PC-3 (cell line): ENCODE results near the gene PIGQ.

Experiments used
- EZH2 ChIP-seq: fragments of 300-600 bp; sonication (generic); IDR thresholded peaks from one replicate; pipeline ENCODE4 v1.6.1; 2017; ENCODE audit warnings: antibody characterized with exemption, mild to moderate bottlenecking, low read length; ENCODE audit not compliant: unreplicated experiment
- EZH2phosphoT487 ChIP-seq: fragments of 300-600 bp; sonication (generic); IDR thresholded peaks from 2 replicates; pipeline ENCODE4 v1.6.1; 2018; ENCODE audit warnings: mild to moderate bottlenecking, antibody characterized with exemption, low read length, borderline replicate concordance
- TF ChIP-seq, protein P1 (sequence below): fragments of 300-600 bp; sonication (generic); conservative IDR thresholded peaks from 2 replicates; pipeline ENCODE4 v1.5.1; 2017; ENCODE audit warnings: antibody characterized with exemption, low read depth, mild to moderate bottlenecking, low read length

DNA sequence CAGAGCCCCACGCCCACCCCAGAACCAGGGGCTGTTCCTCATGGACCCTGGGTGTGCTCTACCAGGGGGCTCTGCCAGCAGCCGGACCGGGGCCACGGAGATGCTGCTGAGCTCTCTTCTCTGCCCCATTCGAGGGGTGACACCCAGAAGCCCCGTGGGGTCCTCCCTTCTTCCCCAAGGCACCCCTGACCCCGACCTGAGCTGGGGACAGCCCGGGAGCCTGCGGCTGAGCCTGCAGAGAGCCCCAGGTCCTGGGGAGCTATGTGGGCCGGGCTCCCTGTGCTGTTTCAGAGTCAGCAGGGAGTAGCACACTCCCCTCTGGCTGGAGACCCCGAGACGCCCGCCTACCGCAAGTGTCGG, 10.8 kb upstream of the PIGQ start:
- TF ChIP-seq, protein P1, sequence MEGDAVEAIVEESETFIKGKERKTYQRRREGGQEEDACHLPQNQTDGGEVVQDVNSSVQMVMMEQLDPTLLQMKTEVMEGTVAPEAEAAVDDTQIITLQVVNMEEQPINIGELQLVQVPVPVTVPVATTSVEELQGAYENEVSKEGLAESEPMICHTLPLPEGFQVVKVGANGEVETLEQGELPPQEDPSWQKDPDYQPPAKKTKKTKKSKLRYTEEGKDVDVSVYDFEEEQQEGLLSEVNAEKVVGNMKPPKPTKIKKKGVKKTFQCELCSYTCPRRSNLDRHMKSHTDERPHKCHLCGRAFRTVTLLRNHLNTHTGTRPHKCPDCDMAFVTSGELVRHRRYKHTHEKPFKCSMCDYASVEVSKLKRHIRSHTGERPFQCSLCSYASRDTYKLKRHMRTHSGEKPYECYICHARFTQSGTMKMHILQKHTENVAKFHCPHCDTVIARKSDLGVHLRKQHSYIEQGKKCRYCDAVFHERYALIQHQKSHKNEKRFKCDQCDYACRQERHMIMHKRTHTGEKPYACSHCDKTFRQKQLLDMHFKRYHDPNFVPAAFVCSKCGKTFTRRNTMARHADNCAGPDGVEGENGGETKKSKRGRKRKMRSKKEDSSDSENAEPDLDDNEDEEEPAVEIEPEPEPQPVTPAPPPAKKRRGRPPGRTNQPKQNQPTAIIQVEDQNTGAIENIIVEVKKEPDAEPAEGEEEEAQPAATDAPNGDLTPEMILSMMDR = no peak
- TF ChIP-seq EZH2 (no peak), EZH2phosphoT487 (no peak)
